Liver (tissue), 3 donors: ENCODE results near the gene DHRS7.

Experiments used
- ATF3 ChIP-seq: IDR thresholded peaks from 2 replicates; pipeline ENCODE4 v1.6.1; 2016; ENCODE audit warnings: antibody characterized with exemption
- JUND ChIP-seq, 2 donors: IDR thresholded peaks; 2 replicates each; pipeline ENCODE4 v1.6.1; 2016; ENCODE audit warnings: antibody characterized with exemption in 2 of 2
- SP1 ChIP-seq: IDR thresholded peaks from 2 replicates; pipeline ENCODE4 v1.6.1; 2018; ENCODE audit warnings: antibody characterized with exemption, mild to moderate bottlenecking
- TAF1 ChIP-seq: conservative IDR thresholded peaks from 2 replicates; pipeline ENCODE4 v1.6.1; 2016; ENCODE audit warnings: antibody characterized with exemption, mild to moderate bottlenecking
- TF ChIP-seq, protein P1 (sequence below): fragments of 150-350 bp; IDR thresholded peaks from 2 replicates; pipeline ENCODE4 v1.5.1; 2017; ENCODE audit warnings: improper control_type of control experiment, low read depth, low read length; ENCODE audit not compliant: missing input control
- donor health status: healthy.
- donor health status: healthy.

GRCh38 chr14:60133487-60133886 is 31.7 kb downstream of the DHRS7 start:
- TF ChIP-seq SP1 (no peak), TAF1 (no peak), JUND (IDR thresholded peaks at IDR 0.05) (no peak), ATF3 (no peak)
- TF ChIP-seq, protein P1, sequence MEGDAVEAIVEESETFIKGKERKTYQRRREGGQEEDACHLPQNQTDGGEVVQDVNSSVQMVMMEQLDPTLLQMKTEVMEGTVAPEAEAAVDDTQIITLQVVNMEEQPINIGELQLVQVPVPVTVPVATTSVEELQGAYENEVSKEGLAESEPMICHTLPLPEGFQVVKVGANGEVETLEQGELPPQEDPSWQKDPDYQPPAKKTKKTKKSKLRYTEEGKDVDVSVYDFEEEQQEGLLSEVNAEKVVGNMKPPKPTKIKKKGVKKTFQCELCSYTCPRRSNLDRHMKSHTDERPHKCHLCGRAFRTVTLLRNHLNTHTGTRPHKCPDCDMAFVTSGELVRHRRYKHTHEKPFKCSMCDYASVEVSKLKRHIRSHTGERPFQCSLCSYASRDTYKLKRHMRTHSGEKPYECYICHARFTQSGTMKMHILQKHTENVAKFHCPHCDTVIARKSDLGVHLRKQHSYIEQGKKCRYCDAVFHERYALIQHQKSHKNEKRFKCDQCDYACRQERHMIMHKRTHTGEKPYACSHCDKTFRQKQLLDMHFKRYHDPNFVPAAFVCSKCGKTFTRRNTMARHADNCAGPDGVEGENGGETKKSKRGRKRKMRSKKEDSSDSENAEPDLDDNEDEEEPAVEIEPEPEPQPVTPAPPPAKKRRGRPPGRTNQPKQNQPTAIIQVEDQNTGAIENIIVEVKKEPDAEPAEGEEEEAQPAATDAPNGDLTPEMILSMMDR, result no peak
